ENCODE data around the gene CD84.

The CD84 gene

DNA sequence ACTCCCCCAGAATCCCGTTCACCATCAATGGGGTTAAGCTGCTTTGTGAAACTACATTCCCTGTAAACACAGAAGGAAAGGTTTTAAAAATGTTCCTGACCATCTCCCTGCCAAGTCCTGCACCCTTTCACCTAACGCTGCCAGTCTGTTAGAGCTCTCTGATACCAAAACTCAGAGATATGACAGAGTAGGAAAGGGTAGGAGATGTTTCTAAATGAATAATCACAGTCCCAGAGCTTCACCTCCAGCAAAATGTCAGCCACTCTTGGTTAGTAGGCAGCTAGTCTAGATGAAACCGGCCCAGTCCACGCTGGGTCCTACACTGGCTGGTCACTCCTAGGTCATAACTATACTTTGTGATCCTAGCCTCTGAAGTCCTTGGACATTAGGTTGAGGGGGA lies 83.0 kb downstream of the CD84 start:
- H3K36me3 ChIP-seq (ENCODE audit: insufficient read depth, low read length) = no peaks in the 10 kb centered on the region
- peaks cover 2% of the 10 kb centered on the region; the same call in 1 of the 2 replicates for H3K9me3 ChIP-seq (ENCODE audit: insufficient read depth, low read depth, low read length)
- H3K4me1 ChIP-seq (ENCODE audit: insufficient read depth, low read length) = no peaks in the 10 kb centered on the region
- 93% methylated on average over 4 of the region's 4 CpGs for WGBS
- H3K9ac ChIP-seq (ENCODE audit: low read depth, low read length) = no peak overlapping the region
- no peaks in the 10 kb centered on the region for H3K27me3 ChIP-seq (ENCODE audit: insufficient read depth, low read length)
- H3K27ac ChIP-seq (ENCODE audit: low read depth, low read length) = no peak overlapping the region
- no peak overlapping the region for H3K4me3 ChIP-seq (ENCODE audit: low read length)

DNA sequence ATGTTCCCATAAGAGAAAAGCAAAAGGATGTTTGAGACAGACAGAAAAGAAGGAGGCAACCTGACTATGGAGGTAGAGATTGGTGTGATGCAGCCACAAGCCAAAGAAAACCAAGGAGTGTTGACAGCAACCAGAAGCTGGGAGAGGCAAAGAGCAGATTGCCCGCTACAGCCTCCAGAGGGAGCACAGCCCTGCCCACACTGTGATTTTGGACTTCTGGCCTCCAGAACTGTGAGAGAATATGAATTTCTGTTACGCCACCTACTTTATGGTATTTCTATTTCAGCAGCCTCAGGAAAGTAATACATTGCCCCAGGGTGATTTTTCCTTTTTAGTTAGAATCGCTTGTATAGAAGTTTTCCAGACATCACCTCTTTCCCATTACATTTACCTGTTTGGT lies 84.7 kb downstream of the CD84 start:
- 90% methylated on average over 3 of the region's 3 CpGs for WGBS
- no peak overlapping the region for H3K4me3 ChIP-seq (ENCODE audit: low read length)
- peaks cover 3% of the 10 kb centered on the region; the same call in 1 of the 2 replicates for H3K4me1 ChIP-seq (ENCODE audit: insufficient read depth, low read length)
- H3K9me3 ChIP-seq (ENCODE audit: insufficient read depth, low read depth, low read length) = peaks cover 2% of the 10 kb centered on the region; the same call in 1 of the 2 replicates
- no peaks in the 10 kb centered on the region for H3K27me3 ChIP-seq (ENCODE audit: insufficient read depth, low read length)
- H3K27ac ChIP-seq (ENCODE audit: low read depth, low read length) = no peak overlapping the region
- H3K9ac ChIP-seq (ENCODE audit: low read depth, low read length) = no peak overlapping the region
- no peaks in the 10 kb centered on the region for H3K36me3 ChIP-seq (ENCODE audit: insufficient read depth, low read length)

DNA sequence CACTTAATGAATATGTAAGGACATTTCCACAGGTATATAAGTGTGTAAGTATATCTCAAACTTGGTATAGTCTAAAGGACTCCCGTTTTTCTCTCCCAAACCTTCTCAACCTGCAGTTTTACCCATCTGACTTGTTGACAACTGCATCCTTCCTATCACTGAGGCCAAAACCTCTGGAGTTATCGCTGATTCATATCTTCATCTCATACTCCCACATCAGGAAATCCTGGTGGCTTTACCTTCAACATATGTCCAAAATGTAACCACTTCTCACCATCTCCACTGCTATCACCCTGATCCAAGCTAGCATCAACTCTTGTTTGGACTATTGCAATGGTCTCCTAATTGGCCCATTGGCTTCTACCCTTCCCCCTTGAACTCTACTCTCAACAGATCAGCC lies 86.7 kb downstream of the CD84 start:
- WGBS = 94% methylated on average over 2 of the region's 2 CpGs
- Histone ChIP-seq H3K4me1 (ENCODE audit: insufficient read depth, low read length) (peaks cover 5% of the 10 kb centered on the region; the same call in 1 of the 2 replicates), H3K4me3 (ENCODE audit: low read length) (no peak overlapping the region), H3K9ac (ENCODE audit: low read depth, low read length) (no peak overlapping the region), H3K27me3 (ENCODE audit: insufficient read depth, low read length) (no peaks in the 10 kb centered on the region), H3K27ac (ENCODE audit: low read depth, low read length) (no peak overlapping the region), H3K36me3 (ENCODE audit: insufficient read depth, low read length) (no peaks in the 10 kb centered on the region), H3K9me3 (ENCODE audit: insufficient read depth, low read depth, low read length) (no peaks in the 10 kb centered on the region)

- Histone ChIP-seq H3K9ac (ENCODE audit: low read depth, low read length) (no peak overlapping the region), H3K27me3 (ENCODE audit: insufficient read depth, low read length) (no peaks in the 10 kb centered on the region), H3K9me3 (ENCODE audit: insufficient read depth, low read depth, low read length) (no peaks in the 10 kb centered on the region), H3K27ac (ENCODE audit: low read depth, low read length) (no peak overlapping the region), H3K4me1 (ENCODE audit: insufficient read depth, low read length) (peaks cover 8% of the 10 kb centered on the region), H3K36me3 (ENCODE audit: insufficient read depth, low read length) (no peaks in the 10 kb centered on the region), H3K4me3 (ENCODE audit: low read length) (no peak overlapping the region)
- 94% methylated on average over 3 of the region's 3 CpGs for WGBS
Measured at GRCh38 chr1:160491981-160492380, 87.3 kb downstream of the CD84 start.

Data from HUES64 (cell line).